PC-9 (cell line): ENCODE results near the gene NLN. TPM values are rescaled to one million over a fixed set of nuclear protein-coding genes. Genes with fewer than 3 reads are reported as not detected.
"Not testable (repeated sequence)": the region's sequence is repeated elsewhere in the genome, so short reads cannot be mapped to it uniquely, and the experiment has no call there.

Experiments
- BruUV-seq: library from RNA; stranded (reverse); fragments of 400-500 nt; replicated peaks from 2 replicates; lab custom pipeline; 2021; lab: Mats Ljungman, UMichigan
- CTCF ChIA-PET: fragments of 300-600 bp; sonication (Branson Sonifier 250); formaldehyde crosslinking; loops from one replicate; lab custom pipeline; 2022; ENCODE audit warnings: antibody characterized with exemption; lab: Charles Lee
- POLR2A ChIA-PET: fragments of 300-600 bp; sonication (Branson Sonifier 250); formaldehyde crosslinking; loops from one replicate; lab custom pipeline; 2022; ENCODE audit warnings: antibody characterized with exemption; ENCODE audit not compliant: unreplicated experiment; lab: Charles Lee
- DNase-seq, 2 experiments: peaks; one replicate each; pipeline versions ENCODE4 v3.0.0 to v3.0.0-alpha.2; 2015 to 2022; ENCODE audit warnings: mixed read lengths in 1 of 2
- H2AFZ ChIP-seq: fragments of 200-600 bp; sonication (generic); 2 replicates; pipeline ENCODE4 v1.8.1; 2017; ENCODE audit warnings: antibody characterized with exemption
- H3F3A ChIP-seq: fragments of 200-600 bp; sonication (generic); 2 replicates; pipeline ENCODE4 v1.8.1; 2017; ENCODE audit warnings: antibody characterized with exemption, mild to moderate bottlenecking, low read depth; ENCODE audit not compliant: insufficient read depth
- H3K27ac ChIP-seq: fragments of 200-600 bp; sonication (generic); 2 replicates; pipeline ENCODE4 v1.6.1; 2016; ENCODE audit warnings: mixed run types
- H3K27me3 ChIP-seq: fragments of 200-600 bp; sonication (generic); 2 replicates; pipeline ENCODE4 v1.6.1; 2016; ENCODE audit warnings: low read depth, mixed run types; ENCODE audit not compliant: insufficient read depth
- H3K36me3 ChIP-seq: fragments of 200-600 bp; sonication (generic); 2 replicates; pipeline ENCODE4 v1.6.1; 2016; ENCODE audit warnings: low read depth, mixed run types
- H3K4me1 ChIP-seq: fragments of 200-600 bp; sonication (generic); replicated peaks from 2 replicates; pipeline ENCODE4 v1.6.1; 2016; ENCODE audit warnings: mixed run types; ENCODE audit not compliant: insufficient read depth
- H3K4me2 ChIP-seq: fragments of 200-600 bp; sonication (generic); 2 replicates; pipeline ENCODE4 v1.6.1; 2017; ENCODE audit warnings: mixed run types
- H3K4me3 ChIP-seq: fragments of 200-600 bp; sonication (generic); 2 replicates; pipeline ENCODE4 v1.6.1; 2016; ENCODE audit warnings: mixed run types
- H3K79me2 ChIP-seq: fragments of 200-600 bp; sonication (generic); 2 replicates; pipeline ENCODE4 v1.6.1; 2017; ENCODE audit warnings: low read depth, mixed run types
- H3K9me2 ChIP-seq: fragments of 200-600 bp; sonication (generic); 2 replicates; pipeline ENCODE4 v1.8.1; 2017; ENCODE audit warnings: mild to moderate bottlenecking; ENCODE audit not compliant: insufficient read depth
- H3K9me3 ChIP-seq: fragments of 200-600 bp; sonication (generic); 2 replicates; pipeline ENCODE4 v1.8.1; 2016; ENCODE audit warnings: low read depth; ENCODE audit not compliant: insufficient read depth
- H4K20me1 ChIP-seq: fragments of 200-600 bp; sonication (generic); 2 replicates; pipeline ENCODE4 v1.8.1; 2017; ENCODE audit not compliant: insufficient read depth
- EZH2 ChIP-seq: fragments of 200-600 bp; sonication (generic); IDR thresholded peaks from 2 replicates; pipeline ENCODE4 v1.8.0; 2017; ENCODE audit warnings: antibody characterized with exemption, low read depth
- intact Hi-C: fragments of 100-400 bp; cut with micrococcal nuclease; formaldehyde crosslinking; loops from one replicate; pipeline ENCODE4 v1.10.0; 2022; ENCODE audit not compliant: unreplicated experiment
- total RNA-seq: library from RNA; stranded (reverse); gene quantifications from 2 replicates; pipeline ENCODE4 v1.2.3, GENCODE V29; 2021
- TF ChIP-seq, protein P1 (sequence below): fragments of 200-600 bp; sonication (generic); conservative IDR thresholded peaks from 2 replicates; pipeline ENCODE4 v1.6.1; 2017; ENCODE audit warnings: mixed run types, antibody characterized with exemption, mild to moderate bottlenecking, moderate library complexity

The NLN gene
- total RNA-seq, 1 experiment from 2014 or later: 56.7 TPM

DNA sequence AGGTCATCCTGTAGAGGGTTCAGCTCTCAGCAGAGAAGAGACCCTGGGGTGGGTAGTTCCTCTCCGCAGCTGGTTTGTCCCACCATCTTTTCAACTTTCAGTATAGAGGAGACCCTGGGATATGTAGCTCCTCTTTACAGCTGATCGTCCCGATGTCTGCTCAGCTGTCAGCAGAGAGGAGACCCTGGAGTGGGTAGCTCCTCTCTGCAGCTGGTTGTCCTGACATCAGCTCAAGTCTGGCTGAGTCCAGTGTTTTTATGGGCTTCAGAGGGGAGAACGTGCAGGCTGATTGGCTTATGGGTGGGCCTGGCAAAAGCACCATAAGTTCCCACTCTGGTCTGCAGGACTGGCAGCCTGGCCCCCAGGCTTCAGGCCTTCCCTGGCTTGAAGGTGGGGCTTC, 80.8 kb downstream of the NLN start:
- Histone ChIP-seq H3K36me3 (0 out of 2 replicates have a peak, but pooled peaks cover 10% of the 10 kb centered on the region), H3K4me1 (peaks cover 12% of the 10 kb centered on the region), H3K79me2 (no peaks in the 10 kb centered on the region), H3K4me2 (no peak overlapping the region), H3K4me3 (no peak overlapping the region), H4K20me1 (no peaks in the 10 kb centered on the region), H3K27me3 (no peaks in the 10 kb centered on the region), H3K9me3 (no peaks in the 10 kb centered on the region), H3K27ac (no peak overlapping the region), H3K9me2 (no peaks in the 10 kb centered on the region), H2AFZ (no peak overlapping the region), H3F3A (no peaks in the 10 kb centered on the region)
- DNase-seq: no peak
- intact Hi-C loops: no loop called here
- ChIA-PET CTCF (no interaction called here), POLR2A (no interaction called here)
- no TSS peak for BruUV-seq
- no peak for TF ChIP-seq EZH2
- TF ChIP-seq, protein P1, sequence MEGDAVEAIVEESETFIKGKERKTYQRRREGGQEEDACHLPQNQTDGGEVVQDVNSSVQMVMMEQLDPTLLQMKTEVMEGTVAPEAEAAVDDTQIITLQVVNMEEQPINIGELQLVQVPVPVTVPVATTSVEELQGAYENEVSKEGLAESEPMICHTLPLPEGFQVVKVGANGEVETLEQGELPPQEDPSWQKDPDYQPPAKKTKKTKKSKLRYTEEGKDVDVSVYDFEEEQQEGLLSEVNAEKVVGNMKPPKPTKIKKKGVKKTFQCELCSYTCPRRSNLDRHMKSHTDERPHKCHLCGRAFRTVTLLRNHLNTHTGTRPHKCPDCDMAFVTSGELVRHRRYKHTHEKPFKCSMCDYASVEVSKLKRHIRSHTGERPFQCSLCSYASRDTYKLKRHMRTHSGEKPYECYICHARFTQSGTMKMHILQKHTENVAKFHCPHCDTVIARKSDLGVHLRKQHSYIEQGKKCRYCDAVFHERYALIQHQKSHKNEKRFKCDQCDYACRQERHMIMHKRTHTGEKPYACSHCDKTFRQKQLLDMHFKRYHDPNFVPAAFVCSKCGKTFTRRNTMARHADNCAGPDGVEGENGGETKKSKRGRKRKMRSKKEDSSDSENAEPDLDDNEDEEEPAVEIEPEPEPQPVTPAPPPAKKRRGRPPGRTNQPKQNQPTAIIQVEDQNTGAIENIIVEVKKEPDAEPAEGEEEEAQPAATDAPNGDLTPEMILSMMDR: no peak

DNA sequence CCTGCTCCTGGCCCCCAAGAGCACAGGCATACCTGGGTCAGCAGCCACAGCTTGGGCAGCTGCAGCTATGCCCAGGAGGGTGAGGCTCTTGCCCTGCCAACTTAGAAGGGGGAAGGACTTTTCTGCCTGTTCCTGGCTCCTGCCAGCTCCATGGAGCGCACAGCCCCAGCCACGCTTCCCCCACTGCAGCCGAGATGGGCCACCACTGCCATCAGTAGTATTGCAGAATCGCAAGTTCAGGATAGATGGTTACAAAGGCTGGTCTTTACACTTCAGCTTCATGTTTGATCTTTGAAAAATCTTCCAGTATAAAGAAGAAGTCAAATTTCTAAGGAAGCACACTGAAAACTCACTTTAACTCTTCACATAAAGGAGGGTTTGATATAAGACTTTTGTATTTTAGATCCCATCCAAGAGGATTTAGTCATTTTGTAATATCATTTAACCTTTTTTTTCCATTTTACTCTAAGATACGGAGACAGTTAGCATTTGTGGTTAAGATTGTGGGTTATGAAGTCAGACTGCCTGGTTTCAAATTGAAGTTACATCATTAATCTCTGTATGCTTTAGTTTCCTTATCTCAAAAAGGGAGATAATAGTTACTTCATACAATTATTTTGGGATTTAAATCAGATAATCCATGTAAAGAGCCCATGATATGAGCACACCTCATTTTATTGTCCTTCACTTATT, 81.8 kb downstream of the NLN start:
- no peak overlapping the region for H2AFZ ChIP-seq
- H3K4me3 ChIP-seq: no peak overlapping the region
- CTCF ChIA-PET: no interaction called here
- no peak overlapping the region for H3K27ac ChIP-seq
- 0 out of 2 replicates have a peak, but pooled peaks cover 10% of the 10 kb centered on the region for H3K36me3 ChIP-seq
- no peak for TF ChIP-seq EZH2
- TF ChIP-seq, protein P1: no peak
- peaks cover 9% of the 10 kb centered on the region; the same call in 1 of the 2 replicates for H3F3A ChIP-seq
- DNase-seq: no peak
- no peaks in the 10 kb centered on the region for H3K9me3 ChIP-seq
- no peaks in the 10 kb centered on the region for H3K27me3 ChIP-seq
- BruUV-seq: no TSS peak
- H3K79me2 ChIP-seq: no peaks in the 10 kb centered on the region
- no peaks in the 10 kb centered on the region for H4K20me1 ChIP-seq
- no peaks in the 10 kb centered on the region for H3K9me2 ChIP-seq
- intact Hi-C loops: no loop called here
- POLR2A ChIA-PET: interaction anchor here (0.6 kb wide), 2 partner anchors 267 to 1180 kb away, joined by 3 to 4 read pairs; no protein-coding TSS in a partner anchor
- H3K4me1 ChIP-seq: peaks cover 22% of the 10 kb centered on the region
- no peak overlapping the region for H3K4me2 ChIP-seq

DNA sequence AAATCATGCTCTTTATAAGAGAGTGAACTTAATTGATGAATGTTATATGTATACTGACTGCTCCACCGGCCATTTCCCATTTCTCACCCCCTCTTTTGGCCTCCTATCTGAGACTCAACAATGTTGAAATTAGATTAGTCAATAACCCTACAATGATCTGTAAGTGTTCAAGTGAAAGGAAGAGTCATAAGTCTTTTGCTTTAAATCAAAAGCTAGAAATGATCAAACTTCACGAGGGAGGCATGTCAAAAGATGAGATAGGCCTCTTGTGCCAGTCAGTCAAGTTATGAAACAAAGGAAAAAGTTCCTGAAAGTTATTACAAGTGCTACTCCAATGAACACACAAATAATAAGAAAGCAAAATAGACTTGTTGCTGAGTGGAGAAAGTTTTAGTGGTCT, 83.1 kb downstream of the NLN start:
- TF ChIP-seq, protein P1: no peak
- TF ChIP-seq EZH2: no peak
- BruUV-seq: no TSS peak
- H4K20me1 ChIP-seq: no peaks in the 10 kb centered on the region
- H3F3A ChIP-seq: peaks cover 20% of the 10 kb centered on the region
- ChIA-PET POLR2A (no interaction called here), CTCF (no interaction called here)
- H3K9me2 ChIP-seq: no peaks in the 10 kb centered on the region
- H3K4me1 ChIP-seq: peaks cover 34% of the 10 kb centered on the region
- 0 out of 2 replicates have a peak, but pooled peaks cover 10% of the 10 kb centered on the region for H3K36me3 ChIP-seq
- intact Hi-C loops: no loop called here
- no peak overlapping the region for H3K4me3 ChIP-seq
- no peak overlapping the region for H2AFZ ChIP-seq
- H3K9me3 ChIP-seq: no peaks in the 10 kb centered on the region
- no peak overlapping the region for H3K27ac ChIP-seq
- H3K4me2 ChIP-seq: no peak overlapping the region
- no peak for DNase-seq
- H3K79me2 ChIP-seq: no peaks in the 10 kb centered on the region
- no peaks in the 10 kb centered on the region for H3K27me3 ChIP-seq

DNA sequence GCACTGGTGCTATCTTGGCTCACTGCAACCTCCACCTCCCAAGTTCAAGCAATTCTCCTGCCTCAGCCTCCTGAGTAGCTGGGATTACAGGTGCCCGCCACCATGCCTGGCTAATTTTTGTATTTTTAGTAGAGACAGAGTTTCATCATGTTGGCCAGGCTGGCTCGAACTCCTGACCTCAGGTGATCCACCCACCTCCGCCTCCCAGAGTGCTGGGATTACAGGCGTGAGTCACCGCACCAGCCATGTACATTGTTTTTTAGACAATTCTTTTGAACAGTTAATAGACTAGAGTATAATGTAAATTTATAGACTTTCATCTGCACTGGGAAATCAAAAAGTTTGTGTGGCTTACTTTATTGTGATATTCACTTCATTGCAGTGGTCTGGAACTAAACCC, 85.5 kb downstream of the NLN start:
- CTCF ChIA-PET, H2AFZ ChIP-seq, H3K27ac ChIP-seq, H4K20me1 ChIP-seq, BruUV-seq, H3K4me3 ChIP-seq, DNase-seq, H3K9me3 ChIP-seq, H3K4me2 ChIP-seq, H3K79me2 ChIP-seq, H3K9me2 ChIP-seq, POLR2A ChIA-PET, intact Hi-C loops, H3K27me3 ChIP-seq: not testable (repeated sequence)
- H3K4me1 ChIP-seq: peaks cover 57% of the 10 kb centered on the region
- peaks cover 41% of the 10 kb centered on the region for H3F3A ChIP-seq
- H3K36me3 ChIP-seq: 0 out of 2 replicates have a peak, but pooled peaks cover 10% of the 10 kb centered on the region
